ENCODE results near the gene ISCA1.

Gene ISCA1

GRCh38 chr9:86222667-86223066, 59.7 kb downstream of the ISCA1 start:
- no peak for DNase-seq (ENCODE audit: low read depth)

- no peak for DNase-seq (ENCODE audit: low read depth)
Observed at GRCh38 chr9:86219606-86220005, 62.7 kb downstream of the ISCA1 start.

- no peak for DNase-seq (ENCODE audit: low read depth)
Observed at GRCh38 chr9:86217076-86217755, 65.1 kb downstream of the ISCA1 start.
